HG03575 (cell line): ENCODE data around the gene GNL3.
"Not testable (repeated sequence)": the region's sequence is repeated elsewhere in the genome, so short reads cannot be mapped to it uniquely, and the experiment has no call there.

Experiments
- ATAC-seq: cut with Tn5 transposase; IDR thresholded peaks from one replicate; pipeline ENCODE4 v1.9.1; 2021; ENCODE audit not compliant: unreplicated experiment, insufficient number of reproducible peaks, low FRiP score; ENCODE audit errors: extremely low read depth

Gene GNL3

GRCh38 chr3:52685709-52686691, at the start of gene GNL3, which contains the start of gene PBRM1:
Gene GNL3, plus strand, starts transcription at chr3:52686032. Its CDS starts 61 bp downstream, at chr3:52686093.
Gene PBRM1, minus strand, starts transcription at chr3:52685913.
- ATAC-seq = no peak

- ATAC-seq = no peak
Observed at GRCh38 chr3:52636673-52637072, 49.2 kb upstream of the GNL3 start.

DNA sequence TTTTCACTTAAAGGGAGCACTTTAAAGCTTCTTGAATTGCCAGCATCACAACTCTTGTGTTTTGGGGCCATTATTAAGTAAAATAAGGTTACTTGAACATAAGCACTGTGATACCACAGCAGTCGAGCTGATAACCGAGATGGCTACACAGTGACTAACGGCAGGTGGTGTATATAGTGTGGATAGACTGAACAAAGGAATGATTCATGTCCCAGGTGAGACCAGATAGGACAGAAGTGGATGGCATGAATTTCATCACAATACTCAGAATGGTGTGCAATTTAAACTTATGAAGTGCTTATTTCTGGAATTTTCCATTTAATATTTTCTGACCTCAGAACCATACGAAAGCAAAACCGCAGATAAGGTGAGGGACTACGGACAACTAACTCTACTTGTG, 40.3 kb upstream of the GNL3 start:
- no peak for ATAC-seq

DNA sequence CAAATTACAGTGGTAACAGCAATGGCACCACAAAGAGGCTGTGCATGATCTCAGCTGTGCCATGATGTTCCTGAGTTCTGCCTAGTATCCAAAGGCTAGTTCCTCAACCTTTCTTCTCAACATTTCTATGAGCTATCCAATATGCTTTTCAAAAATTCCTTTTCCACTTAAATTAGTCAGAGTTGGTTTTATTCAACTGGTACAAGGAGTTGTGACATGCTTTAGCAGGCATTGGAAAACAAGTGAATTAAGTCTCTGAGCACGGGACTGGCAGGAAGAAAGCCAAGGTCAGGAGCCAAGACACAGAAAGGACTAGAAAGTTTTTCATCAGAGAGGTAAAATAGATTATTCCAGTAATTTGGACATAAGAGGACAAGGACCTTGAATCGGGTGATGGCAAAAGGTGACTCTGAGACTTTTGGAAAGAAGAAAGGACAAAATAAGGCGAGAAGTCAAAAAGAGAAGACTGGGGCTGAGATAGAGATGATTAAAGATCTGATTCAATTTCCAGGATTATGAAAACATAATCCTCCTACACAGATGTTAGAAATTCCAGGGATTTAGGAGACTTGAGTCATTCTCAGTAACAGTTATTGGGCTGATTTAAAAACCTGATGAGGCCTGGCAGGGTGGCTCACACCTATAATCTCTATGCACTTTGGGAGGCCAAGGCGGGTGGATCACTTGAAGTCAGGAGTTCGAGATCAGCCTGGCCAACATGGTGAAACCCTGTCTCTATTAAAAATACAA, 36.2 kb upstream of the GNL3 start:
- no peak for ATAC-seq

DNA sequence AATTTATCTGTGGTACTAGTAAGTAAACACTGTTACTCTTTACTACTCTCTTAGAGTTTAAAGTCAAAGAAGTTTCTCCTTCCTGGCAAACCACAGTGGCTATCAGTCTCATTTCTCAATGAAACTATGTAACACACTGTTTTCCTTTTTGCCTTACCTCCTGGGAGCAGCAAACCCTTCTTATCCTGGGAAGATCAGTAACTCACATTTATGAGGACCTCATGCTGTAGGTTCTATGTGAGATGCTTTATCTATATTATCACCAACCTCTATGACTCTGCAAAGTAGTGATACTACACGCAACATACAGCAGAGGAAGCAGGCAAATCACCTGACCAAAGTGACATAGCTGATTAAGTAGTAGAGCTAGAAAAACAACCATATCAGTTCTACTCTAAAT, 35.4 kb upstream of the GNL3 start:
- no peak for ATAC-seq

DNA sequence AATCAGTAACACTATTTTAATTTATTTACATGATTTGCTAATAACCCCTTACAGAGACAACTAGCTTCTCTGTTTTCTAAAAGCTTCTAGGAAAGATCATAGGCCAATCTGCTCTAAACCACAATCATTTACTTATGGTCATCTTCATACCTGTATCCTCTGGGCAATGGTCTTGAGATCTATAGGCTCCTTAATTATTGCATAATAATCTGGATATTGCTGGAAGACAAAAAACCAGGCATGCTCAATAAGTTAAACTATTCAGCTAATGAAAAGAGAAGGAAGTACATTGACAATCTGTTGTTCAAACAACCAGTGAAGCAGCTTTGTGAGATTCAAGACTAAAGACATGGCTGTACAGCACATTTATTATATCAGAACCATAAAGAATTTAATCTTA, 34.2 kb upstream of the GNL3 start:
- ATAC-seq = no peak

GRCh38 chr3:52655895-52656294, 29.9 kb upstream of the GNL3 start:
- no peak for ATAC-seq

DNA sequence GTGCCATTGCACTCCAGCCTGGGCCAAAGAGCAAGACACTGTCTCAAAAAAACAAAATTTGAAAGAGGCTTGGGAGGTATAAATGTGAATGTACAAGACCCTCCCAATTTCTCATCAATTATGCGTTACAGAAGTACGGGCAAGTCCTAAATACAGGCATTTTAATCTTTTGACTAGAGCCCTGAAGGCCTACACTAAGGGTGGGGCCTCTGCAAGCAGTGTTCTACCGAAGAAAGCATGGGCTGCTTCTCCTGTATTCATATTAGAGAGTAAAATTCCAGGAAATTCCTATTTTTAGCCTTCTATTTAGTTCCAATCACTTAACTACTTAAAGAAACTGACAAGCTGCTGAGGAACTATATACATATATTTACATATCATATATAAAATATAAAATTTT, 25.8 kb upstream of the GNL3 start:
- ATAC-seq = no peak

GRCh38 chr3:52663098-52663497, 22.7 kb upstream of the GNL3 start:
- ATAC-seq = no peak

- ATAC-seq = peak; percentile 40
Observed at GRCh38 chr3:52670621-52671521, 15.0 kb upstream of the GNL3 start.

DNA sequence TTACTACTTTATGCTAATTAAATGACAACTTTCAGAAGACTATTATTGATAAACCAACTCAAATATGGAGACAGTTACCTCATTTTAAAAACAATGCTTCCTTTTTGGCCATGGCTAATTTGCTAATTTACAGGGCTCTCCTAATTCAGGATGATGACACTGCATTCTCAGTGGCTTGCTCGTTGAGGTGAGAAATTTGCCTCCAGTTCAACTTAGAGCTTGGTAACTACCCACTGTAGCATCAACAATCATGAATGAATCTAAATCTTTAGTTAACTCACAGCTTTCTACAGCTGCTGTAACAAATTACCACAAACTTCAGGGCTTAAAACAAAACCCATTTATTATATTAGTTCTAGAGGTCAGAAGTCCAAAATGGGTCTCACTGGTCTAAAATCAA, 14.2 kb upstream of the GNL3 start:
- no peak for ATAC-seq

GRCh38 chr3:52676201-52676600, 9.6 kb upstream of the GNL3 start:
- not testable (repeated sequence) for ATAC-seq

- no peak for ATAC-seq
Observed at GRCh38 chr3:52678265-52679198, 7.3 kb upstream of the GNL3 start.

DNA sequence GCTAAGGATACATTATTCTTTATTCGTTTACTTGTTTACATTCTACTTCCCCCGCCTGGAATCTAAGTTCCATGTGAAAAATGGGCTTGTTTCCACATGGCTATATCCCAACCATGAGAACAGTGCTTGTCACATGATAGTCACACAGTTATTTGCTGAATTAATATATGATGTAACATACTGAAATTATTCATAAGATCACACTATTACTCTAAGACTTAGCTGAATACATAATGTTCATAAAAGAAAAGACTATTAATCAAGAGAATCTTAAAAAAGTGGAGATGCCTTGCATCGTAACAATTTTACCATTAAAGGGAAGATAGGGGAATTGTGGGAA, 6.7 kb upstream of the GNL3 start:
- no peak for ATAC-seq

DNA sequence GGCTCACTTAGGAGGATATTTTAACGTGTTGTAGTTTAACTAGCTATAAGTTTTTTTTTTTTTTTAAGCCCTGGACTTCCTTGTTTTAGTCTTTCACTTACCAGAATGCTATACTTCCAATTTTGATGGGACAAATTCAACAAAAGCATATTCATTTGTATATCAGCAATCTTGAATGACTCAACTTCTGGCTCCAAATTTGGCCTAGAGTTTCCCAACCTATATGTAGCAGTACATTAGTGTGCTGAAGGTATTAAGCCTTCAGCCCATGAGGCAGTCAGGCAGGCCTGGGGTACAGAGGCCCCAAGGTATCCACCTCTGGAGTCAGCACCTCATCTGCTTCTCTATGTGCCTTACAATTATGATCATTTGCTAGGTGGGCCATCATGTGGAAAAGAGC, 6.0 kb upstream of the GNL3 start:
- ATAC-seq = no peak

DNA sequence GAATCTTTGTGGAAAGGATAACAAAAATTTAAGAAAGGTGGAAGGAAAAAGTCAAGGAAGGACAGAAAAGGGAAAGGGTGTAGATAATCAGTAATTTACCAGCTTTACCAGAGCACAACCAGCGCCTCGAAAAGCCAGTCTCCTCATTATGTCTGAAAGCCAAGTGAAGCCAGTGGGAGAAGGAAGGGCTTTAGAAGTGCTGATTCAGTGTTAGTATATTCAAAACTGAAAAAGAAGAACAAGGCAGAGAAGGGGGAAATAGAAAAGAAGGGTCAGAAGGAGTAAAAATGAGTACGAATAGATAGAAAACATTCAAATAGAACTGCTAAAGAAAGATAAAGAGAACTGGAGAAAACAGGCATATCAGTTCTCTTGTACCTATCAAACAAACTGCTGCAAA, 4.2 kb upstream of the GNL3 start:
- ATAC-seq = no peak

- no peak for ATAC-seq
Observed at GRCh38 chr3:52682016-52682415, 3.8 kb upstream of the GNL3 start.

DNA sequence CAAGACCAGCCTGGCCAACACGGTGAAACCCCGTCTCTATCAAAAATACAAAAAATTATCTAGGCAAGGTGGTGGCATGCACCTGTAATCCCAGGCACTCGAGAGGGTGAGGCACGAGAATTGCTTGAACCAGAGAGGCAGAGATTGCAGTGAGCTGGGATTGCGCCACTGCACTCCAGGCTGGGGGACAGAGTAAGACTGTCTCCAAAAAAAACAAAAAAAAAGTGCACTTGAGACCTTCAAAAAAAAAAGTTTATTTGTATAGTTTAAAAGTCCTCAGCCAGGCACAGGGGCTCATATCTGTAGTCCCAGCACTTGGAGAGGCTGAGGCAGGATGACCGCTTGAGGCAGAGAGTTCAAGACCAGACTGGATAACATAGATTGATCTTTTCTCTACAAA, 2.2 kb upstream of the GNL3 start:
- no peak for ATAC-seq
